Mesenchymal stem cell (in vitro differentiated cells and primary cell): ENCODE results near the gene CBARP.

ENCODE experiments used
- DNase-seq: peaks from one replicate; pipeline ENCODE4 v3.0.0-alpha.2; 2013
- H2AFZ ChIP-seq: one replicate; pipeline ENCODE4 v1.6.1; 2013; ENCODE audit warnings: low read depth, mild to moderate bottlenecking, control low read depth, inconsistent platforms, low read length, moderate library complexity
- H2AK5ac ChIP-seq: 2 replicates; pipeline ENCODE4 v1.6.1; 2013; ENCODE audit warnings: low read length, moderate library complexity, mild to moderate bottlenecking, inconsistent platforms; ENCODE audit not compliant: severe bottlenecking
- H2BK120ac ChIP-seq: one replicate; pipeline ENCODE4 v1.6.1; 2013; ENCODE audit warnings: low read depth, mild to moderate bottlenecking, inconsistent platforms, low read length, moderate library complexity
- H2BK12ac ChIP-seq, 2 experiments: one replicate each; pipeline ENCODE4 v1.6.1; 2013; ENCODE audit warnings: inconsistent platforms in 2 of 2, low read length in 2 of 2, mild to moderate bottlenecking in 2 of 2, moderate library complexity in 2 of 2, control low read depth in 1 of 2
- H2BK15ac ChIP-seq: one replicate; pipeline ENCODE4 v1.6.1; 2013; ENCODE audit warnings: mild to moderate bottlenecking, low read depth, inconsistent platforms; ENCODE audit not compliant: poor library complexity, severe bottlenecking
- H2BK5ac ChIP-seq: 2 replicates; pipeline ENCODE4 v1.6.1; 2013; ENCODE audit warnings: low read depth, mild to moderate bottlenecking, low read length, control low read depth, inconsistent platforms; ENCODE audit not compliant: poor library complexity, severe bottlenecking
- H3K14ac ChIP-seq, 2 experiments: one replicate each; pipeline ENCODE4 v1.6.1; 2013; ENCODE audit warnings: inconsistent platforms in 2 of 2, low read length in 2 of 2, control low read depth in 1 of 2, mild to moderate bottlenecking in 1 of 2, moderate library complexity in 1 of 2
- H3K18ac ChIP-seq, 2 experiments: one replicate each; pipeline ENCODE4 v1.6.1; 2013; ENCODE audit warnings: inconsistent platforms in 2 of 2, low read length in 2 of 2, control low read depth in 1 of 2, low read depth in 1 of 2, mild to moderate bottlenecking in 1 of 2
- H3K23ac ChIP-seq, 2 experiments: one replicate each; pipeline ENCODE4 v1.6.1; 2013; ENCODE audit warnings: inconsistent platforms in 2 of 2, low read length in 2 of 2, mild to moderate bottlenecking in 2 of 2, moderate library complexity in 2 of 2, control low read depth in 1 of 2
- H3K27ac ChIP-seq: 2 replicates; pipeline ENCODE4 v1.5.1; 2013; ENCODE audit warnings: mild to moderate bottlenecking, moderate library complexity, low read length, control low read depth, inconsistent platforms; ENCODE audit not compliant: poor library complexity, severe bottlenecking
- H3K27me3 ChIP-seq, 2 experiments: 2 replicates each; pipeline versions ENCODE4 v1.6.1 to v1.7.0; 2013; ENCODE audit warnings: low read length in 2 of 2, mild to moderate bottlenecking in 2 of 2, moderate library complexity in 2 of 2, control low read depth in 1 of 2, inconsistent platforms in 1 of 2; ENCODE audit not compliant: control insufficient read depth in 1 of 2, insufficient read depth in 1 of 2
- H3K36me3 ChIP-seq, 2 experiments: 2 replicates each; pipeline versions ENCODE4 v1.6.1 to v1.7.0; 2013; ENCODE audit warnings: low read length in 2 of 2, control low read depth in 1 of 2, inconsistent platforms in 1 of 2, low read depth in 1 of 2, mild to moderate bottlenecking in 1 of 2; ENCODE audit not compliant: insufficient read depth in 2 of 2, control insufficient read depth in 1 of 2
- H3K4ac ChIP-seq, 2 experiments: one replicate each; pipeline ENCODE4 v1.6.1; 2013; ENCODE audit warnings: inconsistent platforms in 2 of 2, low read length in 2 of 2, mild to moderate bottlenecking in 2 of 2, moderate library complexity in 2 of 2, control low read depth in 1 of 2, low read depth in 1 of 2
- H3K4me1 ChIP-seq: 2 replicates; pipeline ENCODE4 v1.6.1; 2013; ENCODE audit warnings: low read depth, low read length, control low read depth; ENCODE audit not compliant: control insufficient read depth, insufficient read depth
- H3K4me2 ChIP-seq: 2 replicates; pipeline ENCODE4 v1.6.1; 2013; ENCODE audit warnings: low read length, mild to moderate bottlenecking, inconsistent platforms; ENCODE audit not compliant: poor library complexity, severe bottlenecking
- H3K4me3 ChIP-seq, 2 experiments: 2 replicates each; pipeline versions ENCODE4 v1.5.1 to v1.7.0; 2013; ENCODE audit warnings: low read length in 2 of 2, mild to moderate bottlenecking in 2 of 2, control low read depth in 1 of 2, low read depth in 1 of 2; ENCODE audit not compliant: insufficient read depth in 1 of 2
- H3K79me1 ChIP-seq: replicated peaks from 2 replicates; pipeline ENCODE4 v1.6.1; 2013; ENCODE audit warnings: mild to moderate bottlenecking, control low read depth, low read length, inconsistent platforms; ENCODE audit not compliant: poor library complexity, severe bottlenecking
- H3K9ac ChIP-seq: 2 replicates; pipeline ENCODE4 v1.7.0; 2013; ENCODE audit warnings: mild to moderate bottlenecking, low read length, moderate library complexity
- H3K9me3 ChIP-seq: 2 replicates; pipeline ENCODE4 v1.7.0; 2013; ENCODE audit warnings: mild to moderate bottlenecking, low read length; ENCODE audit not compliant: control insufficient read depth
- H4K8ac ChIP-seq: one replicate; pipeline ENCODE4 v1.6.1; 2013; ENCODE audit warnings: inconsistent platforms, mild to moderate bottlenecking, low read length, moderate library complexity
- H4K91ac ChIP-seq: one replicate; pipeline ENCODE4 v1.6.1; 2013; ENCODE audit warnings: mild to moderate bottlenecking, low read length, inconsistent platforms
- WGBS: methylation state at CpG from one replicate; pipeline ENCODE4 v1.1.7; 2013; ENCODE audit warnings: mixed read lengths; 5-methylcytosine and 5-hydroxymethylcytosine counted together

CBARP gene

GRCh38 chr19:1234051-1234954, 3.5 kb downstream of the CBARP start:
- peaks cover 20 to 63% of the 10 kb centered on the region in 2 experiments for H3K36me3 ChIP-seq
- H4K8ac ChIP-seq, result no peak overlapping the region
- no peak overlapping the region for H2BK120ac ChIP-seq
- H2BK12ac ChIP-seq, result no peak overlapping the region
- H3K27me3 ChIP-seq, result no peaks in the 10 kb centered on the region
- no peak overlapping the region for H2BK5ac ChIP-seq
- H3K4ac ChIP-seq, result no peak overlapping the region
- H2BK15ac ChIP-seq, result no peak overlapping the region
- no peak overlapping the region for H3K14ac ChIP-seq
- no peak overlapping the region for H3K18ac ChIP-seq
- peaks cover 44% of the 10 kb centered on the region for H3K4me1 ChIP-seq
- no peak overlapping the region for H3K27ac ChIP-seq
- no peak overlapping the region for H4K91ac ChIP-seq
- no peak for DNase-seq
- H3K4me2 ChIP-seq, result no peak overlapping the region
- no peak overlapping the region for H2AK5ac ChIP-seq
- no peaks in the 10 kb centered on the region for H3K9me3 ChIP-seq
- H3K79me1 ChIP-seq, result peaks cover 32% of the 10 kb centered on the region
- H3K4me3 ChIP-seq, result no peak overlapping the region
- H2AFZ ChIP-seq, result no peak overlapping the region
- H3K23ac ChIP-seq, result no peak overlapping the region
- 96% methylated on average over 45 of the region's 45 CpGs for WGBS
- H3K9ac ChIP-seq, result no peak overlapping the region

- no peak overlapping the region for H2AFZ ChIP-seq
- peak overlapping the region in 1 of 2 experiments; percentile 59 for H3K4ac ChIP-seq
- H2BK120ac ChIP-seq, result no peak overlapping the region
- H4K91ac ChIP-seq, result peak overlapping the region; percentile 43
- no peak overlapping the region for H4K8ac ChIP-seq
- H2AK5ac ChIP-seq, result no peak overlapping the region
- no peaks in the 10 kb centered on the region for H3K9me3 ChIP-seq
- no peak overlapping the region for H2BK5ac ChIP-seq
- peaks cover 42% of the 10 kb centered on the region for H3K4me1 ChIP-seq
- H3K14ac ChIP-seq, result no peak overlapping the region
- peak overlapping the region in 1 of 2 experiments; percentile 50 for H3K18ac ChIP-seq
- H3K27me3 ChIP-seq, result no peaks in the 10 kb centered on the region
- 97% methylated on average over 24 of the region's 24 CpGs for WGBS
- no peak overlapping the region for H3K4me2 ChIP-seq
- H3K36me3 ChIP-seq, result peaks cover 20 to 74% of the 10 kb centered on the region in 2 experiments
- H3K27ac ChIP-seq, result no peak overlapping the region
- no peak overlapping the region for H3K4me3 ChIP-seq
- H2BK15ac ChIP-seq, result no peak overlapping the region
- H3K23ac ChIP-seq, result no peak overlapping the region
- peaks cover 32% of the 10 kb centered on the region for H3K79me1 ChIP-seq
- H2BK12ac ChIP-seq, result peak overlapping the region in 1 of 2 experiments; percentile 2
- H3K9ac ChIP-seq, result peak overlapping the region; percentile 27
- no peak for DNase-seq
Observed at GRCh38 chr19:1233115-1233667, 4.6 kb downstream of the CBARP start.

GRCh38 chr19:1232652-1233072, 5.1 kb downstream of the CBARP start:
- Histone ChIP-seq H2BK15ac (no peak overlapping the region), H4K8ac (no peak overlapping the region), H3K4me3 (no peak overlapping the region), H3K9me3 (no peaks in the 10 kb centered on the region), H3K27ac (peak overlapping the region; percentile 13), H4K91ac (peak overlapping the region; percentile 43), H3K23ac (peak overlapping the region in 1 of 2 experiments; percentile 47), H2BK120ac (no peak overlapping the region), H3K9ac (peak overlapping the region; percentile 27), H3K36me3 (peaks cover 20 to 79% of the 10 kb centered on the region in 2 experiments), H3K4ac (peak overlapping the region in 1 of 2 experiments; percentile 59), H2AFZ (no peak overlapping the region), H3K4me1 (peaks cover 40% of the 10 kb centered on the region), H3K18ac (peak overlapping the region in 1 of 2 experiments; percentile 13), H3K14ac (no peak overlapping the region), H3K4me2 (peak overlapping the region; percentile 10), H2BK5ac (no peak overlapping the region), H2BK12ac (peak overlapping the region in 1 of 2 experiments; percentile 2), H3K27me3 (no peaks in the 10 kb centered on the region), H3K79me1 (peaks cover 35% of the 10 kb centered on the region), H2AK5ac (no peak overlapping the region)
- DNase-seq, result peak; percentile 78
- 38% methylated on average over 14 of the region's 15 CpGs for WGBS
